Gastrocnemius medialis (tissue), 4 donors: ENCODE results near the gene HELZ2.
"Not testable (repeated sequence)": the region's sequence is repeated elsewhere in the genome, so short reads cannot be mapped to it uniquely, and the experiment has no call there.

ENCODE experiments used
- CTCF ChIP-seq, 5 experiments: fragments of 450-650 bp in 3 of 5; fragments of 200-600 bp in 2 of 5; sonication (generic) in 2 of 5; IDR thresholded peaks in 4 of 5; conservative IDR thresholded peaks in 1 of 5; 1 replicate in 4 of 5; 2 replicates in 1 of 5; pipeline ENCODE4 v1.5.1; 2016 to 2019; ENCODE audit warnings: antibody characterized with exemption in 5 of 5, mild to moderate bottlenecking in 3 of 5, moderate library complexity in 3 of 5
- POLR2A ChIP-seq, 2 donors: fragments of 450-650 bp; IDR thresholded peaks; one replicate each; pipeline ENCODE4 v1.6.1; 2017; ENCODE audit warnings: antibody characterized with exemption in 2 of 2, mild to moderate bottlenecking in 2 of 2, moderate library complexity in 2 of 2

GRCh38 chr20:63601679-63602078, 27.6 kb upstream of the HELZ2 start:
- not testable (repeated sequence) for TF ChIP-seq CTCF (IDR thresholded peaks at IDR 0.05 in 4 of 5, conservative IDR thresholded peaks at IDR 0.05 in 1 of 5); POLR2A (IDR thresholded peaks at IDR 0.05)
